ENCODE data around the gene HHIPL1. TPM values are rescaled to one million over a fixed set of nuclear protein-coding genes. Genes with fewer than 3 reads are reported as not detected.
"Not testable (repeated sequence)": the region's sequence is repeated elsewhere in the genome, so short reads cannot be mapped to it uniquely, and the experiment has no call there.

Gene HHIPL1
- total and polyA plus RNA-seq, 2 donors (not counting 3 experiments of a cell fraction or from before 2014, with no cell fraction given) = 1.3 to 2.1 TPM

DNA sequence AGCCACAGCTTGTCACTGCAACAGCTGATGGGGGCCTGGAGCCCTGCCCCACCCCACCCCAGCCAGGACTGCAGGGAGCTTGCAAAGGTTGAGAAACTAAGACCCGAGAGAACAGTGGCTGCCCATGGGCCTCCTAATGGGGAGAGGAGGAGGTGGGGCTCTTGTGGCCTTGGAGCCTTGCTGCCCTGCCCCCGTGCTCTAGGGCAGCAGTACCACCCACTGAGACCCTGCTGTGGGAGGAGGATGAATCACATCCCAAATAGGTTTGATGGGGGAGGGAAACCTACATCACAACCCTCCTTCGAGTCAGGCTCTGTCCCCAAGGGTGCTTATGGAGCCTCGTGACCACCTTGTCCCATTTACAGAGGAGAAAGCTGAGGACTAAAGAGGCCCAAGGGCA is 15.9 kb downstream of the HHIPL1 start:
- Histone ChIP-seq H3K9me3 (replicated peaks; ENCODE audit: control insufficient read depth, insufficient read depth, low read length) (no peaks in the 10 kb centered on the region), H3K4me3 (replicated peaks in 1 of 3; ENCODE audit: insufficient read depth in 1 of 3, low read depth in 1 of 3, low read length in 3 of 3) (no peak overlapping the region), H3K79me2 (ENCODE audit: control insufficient read depth, insufficient read depth, low read length) (no peaks in the 10 kb centered on the region), H3K4me1 (ENCODE audit: control insufficient read depth, extremely low read depth, insufficient read depth, low read length) (no peaks in the 10 kb centered on the region), H3K4me2 (ENCODE audit: insufficient read depth, low read length) (no peak overlapping the region), H3K36me3 (ENCODE audit: control insufficient read depth in 2 of 2, extremely low read depth in 1 of 2, insufficient read depth in 2 of 2, low read length in 2 of 2) (no peaks in the 10 kb centered on the region), H3K9ac (replicated peaks; ENCODE audit: extremely low read depth, insufficient read depth, low read length) (no peak overlapping the region), H2AFZ (ENCODE audit: low read depth, low read length) (no peak overlapping the region), H3K9me1 (replicated peaks; ENCODE audit: control insufficient read depth, extremely low read depth, insufficient read depth, low read length) (no peaks in the 10 kb centered on the region), H4K20me1 (replicated peaks; ENCODE audit: control insufficient read depth, extremely low read depth, insufficient read depth, low read length) (no peaks in the 10 kb centered on the region), H3K27ac (ENCODE audit: insufficient read depth, low read depth, low read length) (no peak overlapping the region), H3K27me3 (ENCODE audit: control insufficient read depth in 2 of 2, insufficient read depth in 2 of 2, low read length in 2 of 2) (peaks cover 36 to 42% of the 10 kb centered on the region in 2 experiments)
- dilution Hi-C loops (cut with MboI; ENCODE audit: extremely low pct_ligation_motif_present, low sequenced_read_pairs) (no loop called here), intact Hi-C loops (cut with micrococcal nuclease) (no loop called here)
- ChIA-PET POLR2A (no interaction called here), CTCF (no interaction called here)
- no peak for DNase-seq (ENCODE audit: low read depth, low spot score)
- TF ChIP-seq EZH2 (IDR thresholded peaks at IDR 0.05; ENCODE audit: borderline replicate concordance, low read depth, low read length, severe bottlenecking) (no peak), JUN (IDR thresholded peaks at IDR 0.05; ENCODE audit: borderline replicate concordance, insufficient read depth, insufficient read length, low read depth) (no peak), POLR2A (IDR thresholded peaks at IDR 0.05; ENCODE audit: low read depth, low read length) (no peak), MYC (IDR thresholded peaks at IDR 0.05; ENCODE audit: low read depth, low read length) (no peak), POLR2AphosphoS5 (IDR thresholded peaks at IDR 0.05; ENCODE audit: insufficient read depth, low read depth, low read length) (no peak), GATA2 (IDR thresholded peaks at IDR 0.05; ENCODE audit: insufficient read depth, insufficient read length, low read depth, low read length) (no peak)
- TF ChIP-seq, protein P1, sequence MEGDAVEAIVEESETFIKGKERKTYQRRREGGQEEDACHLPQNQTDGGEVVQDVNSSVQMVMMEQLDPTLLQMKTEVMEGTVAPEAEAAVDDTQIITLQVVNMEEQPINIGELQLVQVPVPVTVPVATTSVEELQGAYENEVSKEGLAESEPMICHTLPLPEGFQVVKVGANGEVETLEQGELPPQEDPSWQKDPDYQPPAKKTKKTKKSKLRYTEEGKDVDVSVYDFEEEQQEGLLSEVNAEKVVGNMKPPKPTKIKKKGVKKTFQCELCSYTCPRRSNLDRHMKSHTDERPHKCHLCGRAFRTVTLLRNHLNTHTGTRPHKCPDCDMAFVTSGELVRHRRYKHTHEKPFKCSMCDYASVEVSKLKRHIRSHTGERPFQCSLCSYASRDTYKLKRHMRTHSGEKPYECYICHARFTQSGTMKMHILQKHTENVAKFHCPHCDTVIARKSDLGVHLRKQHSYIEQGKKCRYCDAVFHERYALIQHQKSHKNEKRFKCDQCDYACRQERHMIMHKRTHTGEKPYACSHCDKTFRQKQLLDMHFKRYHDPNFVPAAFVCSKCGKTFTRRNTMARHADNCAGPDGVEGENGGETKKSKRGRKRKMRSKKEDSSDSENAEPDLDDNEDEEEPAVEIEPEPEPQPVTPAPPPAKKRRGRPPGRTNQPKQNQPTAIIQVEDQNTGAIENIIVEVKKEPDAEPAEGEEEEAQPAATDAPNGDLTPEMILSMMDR (IDR thresholded peaks at IDR 0.05; ENCODE audit: extremely low read depth in 1 of 2, insufficient read depth in 1 of 2, low read depth in 1 of 2, low read length in 2 of 2) = no peak
- no peak for FAIRE-seq
- no TSS peak for BruUV-seq (replicated peaks)

- intact Hi-C loops (cut with micrococcal nuclease); H3K27ac ChIP-seq (ENCODE audit: insufficient read depth, low read depth, low read length); FAIRE-seq; CTCF ChIA-PET; H3K9me3 ChIP-seq (replicated peaks; ENCODE audit: control insufficient read depth, insufficient read depth, low read length); POLR2A ChIA-PET; H4K20me1 ChIP-seq (replicated peaks; ENCODE audit: control insufficient read depth, extremely low read depth, insufficient read depth, low read length); H3K4me3 ChIP-seq (replicated peaks in 1 of 3; ENCODE audit: insufficient read depth in 1 of 3, low read depth in 1 of 3, low read length in 3 of 3); H3K4me1 ChIP-seq (ENCODE audit: control insufficient read depth, extremely low read depth, insufficient read depth, low read length); H3K9ac ChIP-seq (replicated peaks; ENCODE audit: extremely low read depth, insufficient read depth, low read length); H2AFZ ChIP-seq (ENCODE audit: low read depth, low read length); dilution Hi-C loops (cut with MboI; ENCODE audit: extremely low pct_ligation_motif_present, low sequenced_read_pairs); H3K4me2 ChIP-seq (ENCODE audit: insufficient read depth, low read length); H3K79me2 ChIP-seq (ENCODE audit: control insufficient read depth, insufficient read depth, low read length); DNase-seq (ENCODE audit: low read depth, low spot score); H3K36me3 ChIP-seq (ENCODE audit: control insufficient read depth in 2 of 2, extremely low read depth in 1 of 2, insufficient read depth in 2 of 2, low read length in 2 of 2); H3K9me1 ChIP-seq (replicated peaks; ENCODE audit: control insufficient read depth, extremely low read depth, insufficient read depth, low read length); BruUV-seq (replicated peaks): not testable (repeated sequence)
- H3K27me3 ChIP-seq (ENCODE audit: control insufficient read depth in 2 of 2, insufficient read depth in 2 of 2, low read length in 2 of 2) = peaks cover 36 to 39% of the 10 kb centered on the region in 2 experiments
Measured at GRCh38 chr14:99661206-99661605, 16.3 kb downstream of the HHIPL1 start.

All from endothelial cell of umbilical vein (primary cell).